GM13976 (cell line): ENCODE results near the gene RECK.
"Not testable (repeated sequence)": the region's sequence is repeated elsewhere in the genome, so short reads cannot be mapped to it uniquely, and the experiment has no call there.

Experiments used
- DNase-seq: peaks from one replicate; pipeline ENCODE4 v3.0.0; 2012; ENCODE audit warnings: low spot score
- in situ Hi-C: fragments of 300-500 bp; cut with MboI; formaldehyde crosslinking; loops from one replicate; pipeline ENCODE4 v1.12.0; 2022; ENCODE audit warnings: low sequenced_read_pairs, mixed read lengths, inconsistent platforms; ENCODE audit not compliant: unreplicated experiment
- TF ChIP-seq, protein P1 (sequence below): IDR thresholded peaks from 2 replicates; pipeline ENCODE4 v1.5.1; 2012; ENCODE audit warnings: borderline replicate concordance, mild to moderate bottlenecking; ENCODE audit not compliant: insufficient read depth; ENCODE audit errors: extremely low read depth, missing control alignments, control extremely low read depth

The RECK gene

DNA sequence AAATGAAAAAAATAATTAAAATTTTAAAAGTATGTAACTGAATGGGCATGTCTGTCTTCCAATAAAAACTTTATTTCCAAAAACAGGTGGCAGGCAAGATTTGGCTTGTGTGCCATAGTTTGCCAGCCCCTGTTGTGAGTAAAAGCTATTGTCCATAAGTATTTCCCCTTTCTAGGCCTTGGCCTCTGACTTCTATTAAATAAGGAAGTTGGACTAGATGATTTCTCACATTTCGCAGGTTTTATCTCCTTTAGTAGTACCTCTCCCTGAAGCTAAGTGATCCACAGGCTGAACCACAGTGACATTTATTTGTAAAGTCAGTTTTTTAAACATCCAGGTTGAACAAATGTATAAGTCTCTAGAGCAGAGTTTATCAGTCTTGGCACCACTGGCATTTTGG is 41.3 kb downstream of the RECK start:
- DNase-seq: no peak
- TF ChIP-seq, protein P1, sequence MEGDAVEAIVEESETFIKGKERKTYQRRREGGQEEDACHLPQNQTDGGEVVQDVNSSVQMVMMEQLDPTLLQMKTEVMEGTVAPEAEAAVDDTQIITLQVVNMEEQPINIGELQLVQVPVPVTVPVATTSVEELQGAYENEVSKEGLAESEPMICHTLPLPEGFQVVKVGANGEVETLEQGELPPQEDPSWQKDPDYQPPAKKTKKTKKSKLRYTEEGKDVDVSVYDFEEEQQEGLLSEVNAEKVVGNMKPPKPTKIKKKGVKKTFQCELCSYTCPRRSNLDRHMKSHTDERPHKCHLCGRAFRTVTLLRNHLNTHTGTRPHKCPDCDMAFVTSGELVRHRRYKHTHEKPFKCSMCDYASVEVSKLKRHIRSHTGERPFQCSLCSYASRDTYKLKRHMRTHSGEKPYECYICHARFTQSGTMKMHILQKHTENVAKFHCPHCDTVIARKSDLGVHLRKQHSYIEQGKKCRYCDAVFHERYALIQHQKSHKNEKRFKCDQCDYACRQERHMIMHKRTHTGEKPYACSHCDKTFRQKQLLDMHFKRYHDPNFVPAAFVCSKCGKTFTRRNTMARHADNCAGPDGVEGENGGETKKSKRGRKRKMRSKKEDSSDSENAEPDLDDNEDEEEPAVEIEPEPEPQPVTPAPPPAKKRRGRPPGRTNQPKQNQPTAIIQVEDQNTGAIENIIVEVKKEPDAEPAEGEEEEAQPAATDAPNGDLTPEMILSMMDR: no peak
- in situ Hi-C loops: no loop called here

DNA sequence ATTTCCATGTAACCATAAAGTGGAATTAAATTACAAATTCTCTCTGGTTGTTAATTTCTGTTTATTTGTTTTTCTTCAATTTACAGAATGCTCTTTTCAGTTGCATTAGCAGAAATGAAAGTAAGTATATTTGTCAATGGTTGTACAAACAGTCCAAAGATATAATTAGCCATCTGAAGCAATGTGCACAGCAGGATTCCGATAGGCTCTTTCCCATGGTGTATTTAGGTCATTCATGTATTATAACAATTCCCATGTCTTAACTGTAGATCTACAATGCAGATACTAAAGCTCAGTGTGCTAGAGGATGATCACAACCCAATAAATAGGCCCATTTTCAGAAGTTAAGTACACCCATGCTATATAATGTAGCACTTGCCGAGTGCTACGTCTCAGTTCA is 43.8 kb downstream of the RECK start:
- no peak for DNase-seq
- TF ChIP-seq, protein P1: no peak
- in situ Hi-C loops: no loop called here

DNA sequence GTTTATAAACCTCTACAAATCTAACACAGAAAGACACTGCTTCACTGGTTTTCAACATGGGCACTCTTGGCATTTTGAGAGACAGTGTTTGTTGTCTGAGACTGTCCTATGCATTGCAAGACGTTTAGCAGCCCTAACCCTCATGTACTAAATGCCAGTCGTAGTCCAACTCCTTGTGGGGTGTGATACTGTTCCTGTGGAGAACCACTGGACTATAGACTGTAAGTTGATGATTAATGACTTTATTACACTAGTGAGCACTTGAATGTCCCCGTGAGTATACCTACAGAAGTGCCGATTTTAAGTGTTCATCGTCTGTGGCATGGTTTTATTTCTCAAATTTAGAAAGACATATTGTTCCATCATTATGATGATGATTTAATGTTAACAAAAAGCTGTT is 46.2 kb downstream of the RECK start:
- TF ChIP-seq, protein P1: no peak
- in situ Hi-C loops: no loop called here
- DNase-seq: no peak

DNA sequence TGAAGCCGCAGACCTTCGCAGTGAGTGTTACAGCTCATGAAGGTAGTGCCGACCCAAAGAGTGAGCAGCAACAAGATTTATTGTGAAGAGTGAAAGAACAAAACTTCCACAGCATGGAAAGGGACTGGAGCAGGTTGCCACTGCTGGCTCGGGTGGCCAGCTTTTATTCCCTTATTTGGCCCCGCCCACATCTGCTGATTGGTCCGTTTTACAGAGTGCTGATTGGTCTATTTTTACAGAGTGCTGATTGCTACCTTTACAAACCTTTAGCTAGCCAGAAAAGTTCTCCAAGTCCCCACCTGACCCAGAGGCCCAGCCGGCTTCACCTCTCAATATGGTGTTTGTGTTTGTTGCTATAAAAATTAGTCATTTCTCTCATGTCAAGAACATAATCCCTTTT is 49.7 kb downstream of the RECK start:
- no peak for DNase-seq
- in situ Hi-C loops: no loop called here
- TF ChIP-seq, protein P1: no peak

DNA sequence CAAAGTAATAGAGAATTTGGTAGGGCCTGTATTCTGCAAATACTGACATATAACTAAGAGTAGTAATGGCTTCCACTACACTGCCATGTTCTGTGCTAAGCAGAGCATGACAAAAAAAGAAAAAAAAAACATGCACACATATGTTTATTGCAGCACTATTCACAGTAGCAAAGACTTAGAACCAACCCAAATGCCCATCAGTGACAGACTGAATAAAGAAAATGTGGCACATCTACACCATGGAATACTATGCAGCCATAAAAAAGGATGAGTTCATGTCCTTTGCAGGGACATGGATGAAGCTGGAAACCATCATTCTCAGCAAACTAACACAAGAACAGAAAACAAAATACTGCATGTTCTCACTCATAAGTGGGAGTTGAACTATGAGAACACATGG is 50.3 kb downstream of the RECK start:
- in situ Hi-C loops, DNase-seq: not testable (repeated sequence)

DNA sequence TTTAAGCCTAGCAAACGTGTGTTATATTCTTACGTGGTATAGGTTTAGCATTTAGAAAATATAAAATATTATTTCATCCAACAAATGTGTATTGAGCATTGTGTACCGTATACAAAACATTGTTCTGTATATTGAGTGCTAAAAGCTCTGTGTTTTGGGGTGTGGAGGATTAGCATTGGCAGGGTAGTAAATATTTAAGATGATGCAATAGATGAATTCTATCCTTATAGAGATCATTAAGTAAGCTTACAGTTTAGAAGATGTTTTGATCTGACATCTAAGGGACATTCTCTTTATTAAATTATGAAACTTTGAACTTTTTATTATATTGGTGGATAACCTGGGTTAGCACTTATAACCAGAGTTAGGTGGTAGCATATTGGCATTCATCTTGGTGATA is 51.3 kb downstream of the RECK start:
- DNase-seq: no peak
- in situ Hi-C loops: no loop called here
- TF ChIP-seq, protein P1: no peak

DNA sequence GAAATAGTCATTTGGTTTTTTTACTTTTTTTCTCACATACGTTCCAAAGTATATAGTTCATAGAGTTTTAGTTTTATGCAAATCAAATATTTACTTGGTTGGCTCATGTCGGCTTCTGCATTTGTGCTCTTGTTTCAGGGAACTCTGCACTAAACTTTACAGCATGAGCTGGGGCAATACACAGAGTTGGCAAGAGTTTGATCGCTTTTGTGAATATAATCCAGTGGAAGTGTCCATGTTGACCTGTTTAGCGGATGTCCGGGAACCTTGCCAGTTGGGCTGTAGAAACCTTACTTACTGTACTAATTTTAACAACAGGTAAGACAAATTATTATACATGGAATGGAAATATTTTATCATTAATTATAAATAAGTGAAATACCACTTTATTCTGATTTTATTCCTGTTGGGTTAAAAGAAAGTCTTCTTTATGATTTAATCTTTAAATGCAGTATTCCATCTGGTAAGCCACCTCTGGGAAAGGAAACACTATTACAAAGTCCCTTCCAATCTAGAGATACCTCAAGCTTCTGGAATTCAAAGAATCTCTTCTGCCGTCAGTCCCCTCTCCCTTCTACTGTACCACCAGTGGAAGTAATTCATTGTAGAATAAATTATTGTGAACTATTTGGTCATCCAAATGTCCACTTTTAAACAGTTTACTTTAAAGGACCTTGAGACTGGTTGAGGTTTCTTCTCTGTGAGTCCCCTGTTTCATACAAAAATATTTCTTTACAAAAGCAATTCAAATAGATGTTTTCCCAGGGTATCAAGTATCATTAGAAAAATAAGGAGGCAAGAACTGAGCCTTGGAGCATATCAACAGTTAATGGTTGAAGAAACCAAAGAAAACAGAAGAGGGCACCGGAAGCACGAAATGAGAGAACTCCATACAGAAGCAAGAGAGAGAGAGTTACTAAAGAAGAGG is 54.6 kb downstream of the RECK start:
- TF ChIP-seq, protein P1: no peak
- in situ Hi-C loops: no loop called here
- DNase-seq: no peak
